Activated CD4-positive, alpha-beta T cell treated with anti-CD3 and anti-CD28 coated beads for 36 hours (primary cell): ENCODE results near the gene NTM. TPM values are rescaled to one million over a fixed set of nuclear protein-coding genes. Genes with fewer than 3 reads are reported as not detected.

Experiments used
- ATAC-seq: fragments of 200-7000 bp; cut with Tn5 transposase; one replicate; pipeline ENCODE4 v1.10.0; 2021; ENCODE audit warnings: mild to moderate bottlenecking, moderate library complexity
- CTCF ChIA-PET: fragments of 350-600 bp; sonication (Branson Sonifier 250); formaldehyde crosslinking; loops from one replicate; lab custom pipeline; 2021; ENCODE audit warnings: antibody characterized with exemption; lab: Charles Lee
- POLR2A ChIA-PET: fragments of 350-600 bp; sonication (Branson Sonifier 250); formaldehyde crosslinking; loops from one replicate; lab custom pipeline; 2021; ENCODE audit warnings: antibody characterized with exemption, inconsistent platforms; lab: Charles Lee
- DNase-seq: peaks from one replicate; pipeline ENCODE4 v3.0.0-alpha.2; 2020
- H3K27ac Mint-ChIP-seq: one replicate; pipeline ENCODE4 v1.8.0; 2021; ENCODE audit warnings: mixed read lengths
- H3K27me3 Mint-ChIP-seq: one replicate; pipeline ENCODE4 v1.8.0; 2021; ENCODE audit warnings: mixed read lengths
- H3K36me3 Mint-ChIP-seq: one replicate; pipeline ENCODE4 v1.8.0; 2021; ENCODE audit warnings: low read depth, mixed read lengths
- H3K4me1 Mint-ChIP-seq: one replicate; pipeline ENCODE4 v1.8.0; 2021; ENCODE audit warnings: mixed read lengths
- H3K4me3 Mint-ChIP-seq: one replicate; pipeline ENCODE4 v1.8.0; 2021; ENCODE audit warnings: mild to moderate bottlenecking, moderate library complexity, mixed read lengths
- H3K9me3 Mint-ChIP-seq: one replicate; pipeline ENCODE4 v1.8.0; 2021; ENCODE audit warnings: low read depth, mixed read lengths
- intact Hi-C, 2 experiments: fragments of 100-400 bp; cut with DNase I in 1 of 2; cut with micrococcal nuclease in 1 of 2; formaldehyde crosslinking; loops; one replicate each; pipeline versions ENCODE4 v1.14.2 to v1.15.1; 2022 to 2024; cut with DNase I, micrococcal nuclease
- total RNA-seq, 2 experiments: library from RNA; stranded (reverse); gene quantifications; one replicate each; pipeline ENCODE4 v1.2.3, GENCODE V29; 2021

NTM gene
- total RNA-seq, 2 experiments from 2014 or later: not detected

DNA sequence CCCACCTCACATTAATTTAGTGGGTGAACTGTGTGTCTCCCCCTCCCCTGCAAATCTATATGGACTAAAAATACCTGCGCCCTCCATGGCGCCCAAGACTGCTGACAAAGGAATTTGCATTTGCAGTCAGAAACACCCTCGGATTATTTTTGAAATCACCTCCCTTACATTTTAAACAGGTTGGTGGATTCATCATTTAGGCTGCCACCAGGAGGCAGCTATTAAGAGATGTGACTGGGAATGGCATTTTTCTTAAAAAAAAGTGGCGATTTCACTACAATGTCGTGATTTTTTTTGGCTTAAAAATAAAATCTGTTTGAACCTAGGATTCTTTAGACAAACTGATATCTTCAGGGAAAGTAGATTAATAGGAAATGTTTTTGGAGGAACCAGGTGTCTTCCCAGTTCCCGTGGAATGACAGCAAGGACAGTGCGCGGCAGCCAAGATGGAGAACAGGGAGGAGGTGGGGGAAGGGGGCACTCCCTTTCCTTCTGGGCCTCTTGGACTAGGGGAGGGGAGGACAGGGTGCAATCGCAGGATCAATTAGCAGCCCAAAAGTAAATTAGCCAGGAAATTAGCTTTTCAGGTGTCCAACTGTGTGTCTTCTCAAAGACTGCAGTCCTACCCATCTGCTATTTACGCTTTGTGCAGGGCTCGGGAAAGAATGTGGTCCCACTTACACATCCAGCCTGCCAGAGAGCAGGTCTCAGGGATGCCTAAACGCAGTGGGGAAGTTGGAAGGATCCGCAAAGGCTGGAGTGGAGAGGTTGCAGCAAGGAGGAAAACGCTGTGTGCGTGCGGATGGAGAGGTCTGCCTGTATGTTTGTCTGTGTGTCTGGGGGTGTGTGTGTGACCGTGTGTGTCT is 496.4 kb downstream of the NTM start:
- no peak for ATAC-seq
- CTCF ChIA-PET: interaction anchor here (0.6 kb wide), 1 partner anchor 23 kb away, joined by 3 read pairs; no protein-coding TSS in a partner anchor
- Mint-ChIP-seq H3K9me3 (peaks cover 3% of the 10 kb centered on the region), H3K4me3 (no peak overlapping the region), H3K27ac (no peak overlapping the region), H3K4me1 (no peaks in the 10 kb centered on the region), H3K36me3 (no peaks in the 10 kb centered on the region), H3K27me3 (no peaks in the 10 kb centered on the region)
- intact Hi-C loops: no loop called here
- POLR2A ChIA-PET: no interaction called here
- no peak for DNase-seq

DNA sequence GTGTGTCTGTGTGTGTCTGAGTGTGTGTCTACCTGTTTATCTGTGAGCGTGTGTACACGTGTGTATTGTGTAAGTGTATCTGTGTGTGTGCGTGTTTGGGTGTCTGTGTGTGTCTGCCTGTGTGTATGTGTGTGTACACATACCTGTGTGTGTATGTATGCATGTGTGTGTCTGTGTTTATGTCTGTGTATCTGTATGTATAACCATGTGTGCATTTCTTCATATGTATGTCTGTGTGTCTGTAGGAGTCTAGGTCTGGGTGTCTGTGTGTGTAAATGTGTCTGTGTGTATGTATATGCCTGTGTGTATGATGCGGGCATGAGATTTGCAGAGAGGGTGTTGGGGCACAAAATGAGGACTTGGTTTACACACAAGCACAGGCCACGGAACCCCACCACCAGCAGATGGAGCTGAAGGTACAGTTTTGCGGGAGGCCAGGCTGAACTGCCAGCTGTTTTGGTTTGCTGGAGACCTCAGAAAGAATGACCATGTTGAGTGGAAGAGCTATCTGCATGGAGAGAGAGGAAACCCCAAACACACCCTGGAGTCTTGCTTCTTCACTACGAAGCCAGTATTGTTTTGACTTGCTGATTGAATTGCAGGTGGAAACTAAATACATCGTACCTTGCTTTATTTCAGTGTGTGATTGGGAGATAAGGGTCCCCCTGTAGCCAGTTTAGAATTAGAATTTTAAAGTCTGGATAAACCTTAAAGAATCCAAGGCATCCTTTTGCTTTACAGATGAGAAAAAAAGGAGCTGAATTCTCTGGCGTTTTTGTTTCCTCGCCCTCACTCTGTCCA is 497.2 kb downstream of the NTM start:
- peak; percentile 40 for DNase-seq
- Mint-ChIP-seq H3K27me3 (no peaks in the 10 kb centered on the region), H3K36me3 (no peaks in the 10 kb centered on the region), H3K4me3 (no peak overlapping the region), H3K9me3 (peaks cover 3% of the 10 kb centered on the region), H3K27ac (no peak overlapping the region), H3K4me1 (no peaks in the 10 kb centered on the region)
- POLR2A ChIA-PET: no interaction called here
- no peak for ATAC-seq
- intact Hi-C loops: no loop called here
- CTCF ChIA-PET: interaction anchor here (0.6 kb wide), 1 partner anchor 24 kb away, joined by 3 read pairs; no protein-coding TSS in a partner anchor

DNA sequence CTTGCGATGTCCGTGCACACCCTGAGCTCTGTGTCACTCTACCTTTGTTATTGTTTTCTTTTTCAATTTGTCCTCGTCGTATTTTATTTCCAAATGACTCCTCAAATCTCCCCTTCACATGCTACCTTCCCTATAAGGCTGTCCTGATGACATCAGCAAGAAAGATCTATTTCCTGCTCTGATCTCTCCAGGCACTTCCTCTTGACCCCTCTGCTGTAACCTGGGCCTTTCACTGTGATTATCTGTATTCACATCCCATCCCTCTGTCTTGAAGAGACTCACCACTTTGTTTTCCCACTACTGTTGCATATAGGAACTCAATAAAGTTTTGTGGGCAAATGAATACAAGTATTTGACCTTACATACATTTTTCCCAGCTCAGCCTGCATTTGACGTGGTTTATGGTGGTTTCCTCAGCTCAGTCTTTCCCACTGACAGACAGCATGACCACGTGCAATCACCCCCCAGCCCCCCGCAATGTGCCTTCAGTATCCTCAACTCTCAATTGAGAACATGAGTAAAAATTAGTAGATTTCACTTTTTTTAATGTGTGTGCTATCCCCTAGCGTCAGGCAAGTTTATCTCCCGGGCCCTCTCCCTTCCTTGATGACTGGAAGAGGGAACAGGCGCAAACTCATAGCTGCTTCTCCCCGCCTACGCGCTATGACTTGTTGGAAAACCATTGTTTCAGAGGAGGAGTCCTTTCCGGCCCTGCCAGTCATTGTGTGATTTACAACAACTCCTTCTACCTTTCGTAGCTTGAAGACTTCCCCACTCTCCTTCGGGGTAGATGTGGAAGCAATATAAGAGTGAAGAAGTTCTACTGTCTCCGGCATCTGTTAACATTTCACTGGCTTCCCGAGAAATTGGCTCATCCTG is 498.5 kb downstream of the NTM start:
- H3K36me3 Mint-ChIP-seq: no peaks in the 10 kb centered on the region
- no peak overlapping the region for H3K4me3 Mint-ChIP-seq
- no peak for ATAC-seq
- peaks cover 3% of the 10 kb centered on the region for H3K9me3 Mint-ChIP-seq
- intact Hi-C loops: no loop called here
- no peaks in the 10 kb centered on the region for H3K4me1 Mint-ChIP-seq
- DNase-seq: no peak
- ChIA-PET POLR2A (no interaction called here), CTCF (interaction anchor here (0.7 kb wide), 1 partner anchor 150 kb away, joined by 4 read pairs; no protein-coding TSS in a partner anchor)
- peaks cover 2% of the 10 kb centered on the region for H3K27me3 Mint-ChIP-seq
- no peak overlapping the region for H3K27ac Mint-ChIP-seq

DNA sequence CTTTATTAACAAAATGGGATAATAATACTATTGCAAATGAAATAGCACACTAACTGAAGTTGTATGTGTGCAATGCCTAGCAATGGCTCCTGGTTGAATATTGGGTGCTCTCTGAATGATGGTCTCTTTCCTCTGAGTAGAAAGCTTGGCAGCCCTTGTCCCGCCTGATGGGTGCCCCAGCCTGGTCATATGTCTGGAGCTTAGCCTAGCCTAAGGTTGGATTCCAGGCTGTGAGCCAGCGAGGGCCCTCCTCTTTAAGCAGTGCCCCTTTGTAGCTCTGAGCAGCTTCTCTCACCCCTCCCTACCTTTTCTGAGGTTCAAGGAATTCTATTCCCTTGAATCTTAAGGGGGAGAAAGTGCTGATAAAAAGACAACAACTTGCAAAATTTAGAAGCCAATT is 499.9 kb downstream of the NTM start:
- CTCF ChIA-PET: no interaction called here
- no peak for DNase-seq
- POLR2A ChIA-PET: no interaction called here
- Mint-ChIP-seq H3K4me3 (no peak overlapping the region), H3K27ac (no peak overlapping the region), H3K27me3 (peaks cover 2% of the 10 kb centered on the region), H3K36me3 (no peaks in the 10 kb centered on the region), H3K9me3 (peaks cover 3% of the 10 kb centered on the region), H3K4me1 (no peaks in the 10 kb centered on the region)
- no peak for ATAC-seq
- intact Hi-C loops: no loop called here

- POLR2A ChIA-PET: no interaction called here
- Mint-ChIP-seq H3K36me3 (no peaks in the 10 kb centered on the region), H3K9me3 (peaks cover under 1% of the 10 kb centered on the region), H3K4me1 (no peaks in the 10 kb centered on the region), H3K4me3 (no peak overlapping the region), H3K27me3 (peaks cover 2% of the 10 kb centered on the region), H3K27ac (no peak overlapping the region)
- ATAC-seq (no peak), DNase-seq (no peak)
- CTCF ChIA-PET: no interaction called here
- intact Hi-C loops: no loop called here
These were observed 500.6 kb downstream of the NTM start for GRCh38 chr11:131871006-131871405.

DNA sequence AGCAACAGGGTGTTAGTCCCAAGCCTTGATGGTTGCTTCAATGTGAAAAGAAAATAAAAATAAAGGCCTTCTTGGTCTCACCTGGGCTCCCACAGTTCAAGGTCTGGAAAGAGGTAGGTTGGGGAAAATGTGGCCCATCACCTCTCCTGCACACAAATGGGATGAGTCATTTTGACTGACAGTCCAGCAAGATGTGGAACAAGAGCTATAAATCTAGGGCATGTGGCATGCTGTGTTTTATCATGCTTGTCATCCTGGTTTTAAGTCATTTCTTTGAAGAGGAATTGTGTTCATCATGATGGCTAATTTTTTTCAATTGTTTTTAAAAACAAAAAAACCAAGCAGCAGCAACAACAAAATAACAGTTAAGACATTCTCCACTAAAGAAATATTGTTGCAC is 503.7 kb downstream of the NTM start:
- no peak overlapping the region for H3K27ac Mint-ChIP-seq
- no peak for DNase-seq
- intact Hi-C loops: no loop called here
- ATAC-seq: no peak
- no peak overlapping the region for H3K4me3 Mint-ChIP-seq
- POLR2A ChIA-PET: no interaction called here
- no peaks in the 10 kb centered on the region for H3K36me3 Mint-ChIP-seq
- no peaks in the 10 kb centered on the region for H3K9me3 Mint-ChIP-seq
- peaks cover 2% of the 10 kb centered on the region for H3K27me3 Mint-ChIP-seq
- H3K4me1 Mint-ChIP-seq: no peaks in the 10 kb centered on the region
- CTCF ChIA-PET: no interaction called here

DNA sequence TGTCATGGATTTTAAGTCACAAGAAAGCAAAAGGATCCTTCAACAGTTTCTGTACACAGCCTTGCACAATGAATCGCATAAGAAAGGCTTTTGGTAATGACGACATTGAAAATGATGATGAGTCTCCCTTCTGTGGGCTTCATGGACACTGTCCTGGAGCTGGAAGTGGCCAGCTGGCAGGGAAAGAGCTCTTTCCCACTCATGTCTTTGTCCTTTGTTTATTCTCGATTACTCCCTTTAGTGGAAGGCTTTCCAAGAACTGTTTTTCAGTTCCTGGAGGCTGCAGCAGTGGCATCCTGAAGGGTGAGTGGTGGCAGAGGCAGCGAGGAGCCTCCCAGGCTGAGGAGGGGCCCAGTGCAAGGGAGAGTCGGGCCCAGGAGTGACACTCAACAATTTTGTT is 505.2 kb downstream of the NTM start:
- Mint-ChIP-seq H3K27me3 (peaks cover 2% of the 10 kb centered on the region), H3K27ac (no peak overlapping the region), H3K9me3 (no peaks in the 10 kb centered on the region), H3K4me3 (no peak overlapping the region), H3K4me1 (no peaks in the 10 kb centered on the region), H3K36me3 (no peaks in the 10 kb centered on the region)
- intact Hi-C loops: no loop called here
- no peak for DNase-seq
- no peak for ATAC-seq
- ChIA-PET CTCF (no interaction called here), POLR2A (no interaction called here)

GRCh38 chr11:131877246-131877942 is 507.0 kb downstream of the NTM start:
- Mint-ChIP-seq H3K4me1 (no peaks in the 10 kb centered on the region), H3K4me3 (no peak overlapping the region), H3K27me3 (peaks cover 2% of the 10 kb centered on the region), H3K36me3 (no peaks in the 10 kb centered on the region), H3K27ac (no peak overlapping the region), H3K9me3 (no peaks in the 10 kb centered on the region)
- ATAC-seq: no peak
- intact Hi-C loops: no loop called here
- ChIA-PET POLR2A (no interaction called here), CTCF (no interaction called here)
- no peak for DNase-seq

GRCh38 chr11:131880316-131880715 is 509.9 kb downstream of the NTM start:
- intact Hi-C loops: no loop called here
- Mint-ChIP-seq H3K4me3 (no peak overlapping the region), H3K4me1 (no peaks in the 10 kb centered on the region), H3K9me3 (no peaks in the 10 kb centered on the region), H3K36me3 (no peaks in the 10 kb centered on the region), H3K27me3 (no peaks in the 10 kb centered on the region), H3K27ac (no peak overlapping the region)
- ChIA-PET CTCF (interaction anchor here (0.6 kb wide), 1 partner anchor 14 kb away, joined by 3 read pairs; no protein-coding TSS in a partner anchor), POLR2A (no interaction called here)
- DNase-seq (no peak), ATAC-seq (no peak)

GRCh38 chr11:131880976-131881375 is 510.6 kb downstream of the NTM start:
- H3K4me3 Mint-ChIP-seq: no peak overlapping the region
- ChIA-PET CTCF (no interaction called here), POLR2A (no interaction called here)
- intact Hi-C loops: no loop called here
- no peaks in the 10 kb centered on the region for H3K4me1 Mint-ChIP-seq
- H3K36me3 Mint-ChIP-seq: no peaks in the 10 kb centered on the region
- DNase-seq (no peak), ATAC-seq (no peak)
- no peaks in the 10 kb centered on the region for H3K27me3 Mint-ChIP-seq
- H3K9me3 Mint-ChIP-seq: no peaks in the 10 kb centered on the region
- H3K27ac Mint-ChIP-seq: no peak overlapping the region

DNA sequence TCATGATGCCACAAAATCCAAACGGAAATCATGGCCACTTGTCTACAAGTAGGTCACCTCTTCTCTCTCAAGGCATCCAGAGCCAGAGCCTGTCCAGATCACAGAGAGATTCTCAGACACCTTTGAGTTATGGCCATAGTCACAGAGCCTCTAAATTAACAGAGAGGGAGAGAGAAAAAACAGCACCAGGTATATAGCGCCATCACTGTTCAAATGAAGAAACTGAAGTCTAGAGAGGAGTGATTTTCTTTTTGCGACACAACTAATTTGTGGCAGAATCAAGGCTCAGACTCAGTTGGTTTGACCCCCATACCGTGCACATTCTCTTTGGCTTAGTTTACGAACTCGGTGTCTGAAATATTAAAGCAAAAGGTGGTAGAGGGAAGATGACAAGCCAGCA is 512.9 kb downstream of the NTM start:
- no peaks in the 10 kb centered on the region for H3K36me3 Mint-ChIP-seq

More for the DNA sequence above, 512.9 kb downstream of the NTM start:
- ChIA-PET POLR2A (no interaction called here), CTCF (no interaction called here)
- Mint-ChIP-seq H3K27me3 (no peaks in the 10 kb centered on the region), H3K4me3 (no peak overlapping the region), H3K9me3 (no peaks in the 10 kb centered on the region), H3K4me1 (no peaks in the 10 kb centered on the region), H3K27ac (no peak overlapping the region)
- DNase-seq: no peak
- intact Hi-C loops: no loop called here
- ATAC-seq: no peak
